ENCODE data around the gene SAYSD1.

GRCh38 chr6:39086711-39087110, 28.3 kb downstream of the SAYSD1 start:
- TF ChIP-seq GATA2 (IDR thresholded peaks at IDR 0.05; ENCODE audit: low read depth, low read length): no peak
- TF ChIP-seq GATA3 (IDR thresholded peaks at IDR 0.05; ENCODE audit: low read depth, low read length): no peak

Data from SH-SY5Y (cell line).